Lower leg skin (tissue), 4 donors: Measurements from ENCODE around the gene ADISSP. TPM values are rescaled to one million over a fixed set of nuclear protein-coding genes. Genes with fewer than 3 reads are reported as not detected.

Experiments
- DNase-seq, 2 donors: peaks; one replicate each; pipeline ENCODE4 v3.0.0-alpha.2; 2019; ENCODE audit warnings: low spot score in 2 of 2
- H3K4me3 ChIP-seq: fragments of 200-600 bp; sonication (generic); 2 replicates; pipeline ENCODE4 v1.5.1; 2017; ENCODE audit warnings: mild to moderate bottlenecking, low read depth; ENCODE audit not compliant: poor library complexity, severe bottlenecking
- CTCF ChIP-seq, 3 donors: fragments of 450-650 bp; IDR thresholded peaks; one replicate each; pipeline ENCODE4 v1.5.1; 2016; ENCODE audit warnings: antibody characterized with exemption in 3 of 3, mild to moderate bottlenecking in 3 of 3, moderate library complexity in 2 of 3
- POLR2A ChIP-seq, 2 donors: fragments of 450-650 bp; IDR thresholded peaks; one replicate each; pipeline ENCODE4 v1.6.1; 2016 to 2017; ENCODE audit warnings: antibody characterized with exemption in 2 of 2, mild to moderate bottlenecking in 1 of 2, moderate library complexity in 1 of 2
- WGBS, 2 donors: methylation state at CpG; one replicate each; pipeline ENCODE4 v1.1.5; 2018; 5-methylcytosine and 5-hydroxymethylcytosine counted together
- intact Hi-C: fragments of 100-400 bp; cut with DNase I; formaldehyde crosslinking; loops from one replicate; pipeline ENCODE4 v1.15.0; 2023; ENCODE audit warnings: low total_unique reads
- total RNA-seq, 4 donors: library from RNA; depleted of rRNA; stranded (reverse); fragments of >200 nt; gene quantifications; one replicate each; pipeline ENCODE4 v1.1.0, GENCODE V29; 2016

Gene ADISSP
- total RNA-seq, 4 donors from 2014 or later: 9.7 to 21.8 (median 15.5) TPM

- 66 to 69% methylated on average over 6 of the region's 6 CpGs for WGBS, 2 donors
- no peak for TF ChIP-seq POLR2A (IDR thresholded peaks at IDR 0.05)
- TF ChIP-seq CTCF (IDR thresholded peaks at IDR 0.05): no peak
- DNase-seq: no peak
- intact Hi-C loops: no loop called here
- H3K4me3 ChIP-seq: no peak overlapping the region
These were observed 46.9 kb downstream of the ADISSP start for GRCh38 chr20:3720626-3721025.

- H3K4me3 ChIP-seq: no peak overlapping the region
- intact Hi-C loops: no loop called here
- no peak for DNase-seq
- TF ChIP-seq POLR2A (IDR thresholded peaks at IDR 0.05) (no peak), CTCF (IDR thresholded peaks at IDR 0.05) (no peak)
- WGBS, 2 donors: 85 to 90% methylated on average over 2 of the region's 2 CpGs
These were observed 47.5 kb downstream of the ADISSP start for GRCh38 chr20:3720068-3720467.

- no peak for TF ChIP-seq CTCF (IDR thresholded peaks at IDR 0.05)
- no peak for TF ChIP-seq POLR2A (IDR thresholded peaks at IDR 0.05)
- DNase-seq: no peak
- 86 to 88% methylated on average over 4 of the region's 4 CpGs for WGBS, 2 donors
- intact Hi-C loops: no loop called here
- no peak overlapping the region for H3K4me3 ChIP-seq
These were observed 48.5 kb downstream of the ADISSP start for GRCh38 chr20:3719046-3719445.

- TF ChIP-seq CTCF (IDR thresholded peaks at IDR 0.05): no peak
- no peak for TF ChIP-seq POLR2A (IDR thresholded peaks at IDR 0.05)
- intact Hi-C loops: no loop called here
These were observed 51.2 kb downstream of the ADISSP start for GRCh38 chr20:3716195-3716834.

GRCh38 chr20:3714092-3714491, 53.5 kb downstream of the ADISSP start:
- TF ChIP-seq CTCF (IDR thresholded peaks at IDR 0.05) (no peak), POLR2A (IDR thresholded peaks at IDR 0.05) (no peak)
- whole genome bisulfite sequencing, 2 donors: 77% methylated on average over 4 of the region's 4 CpGs
- no peak for DNase-seq
- no peak overlapping the region for H3K4me3 ChIP-seq
- intact Hi-C loops: no loop called here

More at GRCh38 chr20:3716195-3716834, 51.2 kb downstream of the ADISSP start:
- WGBS, 2 donors: 76 to 80% methylated on average over 4 of the region's 4 CpGs
- no peak overlapping the region for H3K4me3 ChIP-seq
- DNase-seq: no peak
